Measurements from ENCODE around the gene AP1M2. TPM values are rescaled to one million over a fixed set of nuclear protein-coding genes. Genes with fewer than 3 reads are reported as not detected.
A peak's percentile ranks its signal among the peaks of the same experiment; 100 is the strongest.
"Not testable (repeated sequence)": the region's sequence is repeated elsewhere in the genome, so short reads cannot be mapped to it uniquely, and the experiment has no call there.

The AP1M2 gene
- total RNA-seq, 1 donor = 0.63 TPM

- peaks cover 6% of the 10 kb centered on the region for H3K4me1 ChIP-seq (ENCODE audit: insufficient read depth, low read length)
- H3K27me3 ChIP-seq (ENCODE audit: insufficient read depth, low read length) = no peaks in the 10 kb centered on the region
- no peaks in the 10 kb centered on the region for H3K9me3 ChIP-seq (ENCODE audit: low read depth, low read length)
- H3K4me3 ChIP-seq (ENCODE audit: low read length) = no peak overlapping the region
Observed at GRCh38 chr19:10577951-10578350, 9.2 kb downstream of the AP1M2 start.

- H3K4me1 ChIP-seq (ENCODE audit: insufficient read depth, low read length) = peaks cover 8% of the 10 kb centered on the region
- no peak overlapping the region for H3K4me3 ChIP-seq (ENCODE audit: low read length)
- H3K9me3 ChIP-seq (ENCODE audit: low read depth, low read length) = no peaks in the 10 kb centered on the region
- H3K27me3 ChIP-seq (ENCODE audit: insufficient read depth, low read length) = no peaks in the 10 kb centered on the region
Observed at GRCh38 chr19:10575011-10575716, 11.9 kb downstream of the AP1M2 start.

GRCh38 chr19:10574462-10574861 is 12.7 kb downstream of the AP1M2 start:
- Histone ChIP-seq H3K4me1 (ENCODE audit: insufficient read depth, low read length) (peaks cover 15% of the 10 kb centered on the region), H3K9me3 (ENCODE audit: low read depth, low read length) (no peaks in the 10 kb centered on the region), H3K4me3 (ENCODE audit: low read length) (no peak overlapping the region), H3K27me3 (ENCODE audit: insufficient read depth, low read length) (no peaks in the 10 kb centered on the region)

GRCh38 chr19:10573793-10574192 is 13.3 kb downstream of the AP1M2 start:
- H3K27me3 ChIP-seq (ENCODE audit: insufficient read depth, low read length); H3K4me3 ChIP-seq (ENCODE audit: low read length); H3K9me3 ChIP-seq (ENCODE audit: low read depth, low read length): not testable (repeated sequence)
- H3K4me1 ChIP-seq (ENCODE audit: insufficient read depth, low read length) = peaks cover 19% of the 10 kb centered on the region

- Histone ChIP-seq H3K9me3 (ENCODE audit: low read depth, low read length) (no peaks in the 10 kb centered on the region), H3K4me3 (ENCODE audit: low read length) (peak within 1 kb of the TSS; percentile 97), H3K4me1 (ENCODE audit: insufficient read depth, low read length) (peaks cover 51% of the 10 kb centered on the region), H3K27me3 (ENCODE audit: insufficient read depth, low read length) (no peaks in the 10 kb centered on the region)
Observed at GRCh38 chr19:10568826-10569651, 18.1 kb downstream of the AP1M2 start, which contains the start of gene CDKN2D. CDKN2D (minus strand) TSS chr19:10568979; CDS start chr19:10568653, 326 bp downstream.

GRCh38 chr19:10568062-10568825 is 18.9 kb downstream of the AP1M2 start:
- Histone ChIP-seq H3K4me1 (ENCODE audit: insufficient read depth, low read length) (peaks cover 52% of the 10 kb centered on the region), H3K9me3 (ENCODE audit: low read depth, low read length) (no peaks in the 10 kb centered on the region), H3K27me3 (ENCODE audit: insufficient read depth, low read length) (no peaks in the 10 kb centered on the region), H3K4me3 (ENCODE audit: low read length) (peak overlapping the region; percentile 97)

- H3K9me3 ChIP-seq (ENCODE audit: low read depth, low read length) = no peaks in the 10 kb centered on the region
- H3K27me3 ChIP-seq (ENCODE audit: insufficient read depth, low read length) = no peaks in the 10 kb centered on the region
- H3K4me3 ChIP-seq (ENCODE audit: low read length) = peak overlapping the region; percentile 97
- peaks cover 52% of the 10 kb centered on the region for H3K4me1 ChIP-seq (ENCODE audit: insufficient read depth, low read length)
Observed at GRCh38 chr19:10567656-10568055, 19.5 kb downstream of the AP1M2 start.

- Histone ChIP-seq H3K4me1 (ENCODE audit: insufficient read depth, low read length) (peaks cover 44% of the 10 kb centered on the region), H3K27me3 (ENCODE audit: insufficient read depth, low read length) (no peaks in the 10 kb centered on the region), H3K9me3 (ENCODE audit: low read depth, low read length) (no peaks in the 10 kb centered on the region), H3K4me3 (ENCODE audit: low read length) (peak overlapping the region; percentile 97)
Observed at GRCh38 chr19:10566658-10567410, 20.3 kb downstream of the AP1M2 start.

GRCh38 chr19:10566408-10566657 is 20.8 kb downstream of the AP1M2 start:
- Histone ChIP-seq H3K9me3 (ENCODE audit: low read depth, low read length) (no peaks in the 10 kb centered on the region), H3K4me3 (ENCODE audit: low read length) (peak overlapping the region; percentile 97), H3K4me1 (ENCODE audit: insufficient read depth, low read length) (peaks cover 44% of the 10 kb centered on the region), H3K27me3 (ENCODE audit: insufficient read depth, low read length) (no peaks in the 10 kb centered on the region)

- Histone ChIP-seq H3K4me3 (ENCODE audit: low read length) (peak within 1 kb of the TSS; percentile 97), H3K4me1 (ENCODE audit: insufficient read depth, low read length) (peaks cover 44% of the 10 kb centered on the region), H3K9me3 (ENCODE audit: low read depth, low read length) (no peaks in the 10 kb centered on the region), H3K27me3 (ENCODE audit: insufficient read depth, low read length) (no peaks in the 10 kb centered on the region)
Observed at GRCh38 chr19:10565567-10566407, 21.3 kb downstream of the AP1M2 start, which contains the start of gene KRI1. KRI1 (minus strand) TSS chr19:10566010; CDS start chr19:10565999, 11 bp downstream.

GRCh38 chr19:10565028-10565566 is 22.0 kb downstream of the AP1M2 start:
- peak overlapping the region; percentile 97 for H3K4me3 ChIP-seq (ENCODE audit: low read length)
- no peaks in the 10 kb centered on the region for H3K9me3 ChIP-seq (ENCODE audit: low read depth, low read length)
- H3K4me1 ChIP-seq (ENCODE audit: insufficient read depth, low read length) = peaks cover 44% of the 10 kb centered on the region
- H3K27me3 ChIP-seq (ENCODE audit: insufficient read depth, low read length) = no peaks in the 10 kb centered on the region

- Histone ChIP-seq H3K4me3 (ENCODE audit: low read length) (no peak overlapping the region), H3K4me1 (ENCODE audit: insufficient read depth, low read length) (peaks cover 31% of the 10 kb centered on the region), H3K9me3 (ENCODE audit: low read depth, low read length) (no peaks in the 10 kb centered on the region), H3K27me3 (ENCODE audit: insufficient read depth, low read length) (no peaks in the 10 kb centered on the region)
Observed at GRCh38 chr19:10562609-10563008, 24.5 kb downstream of the AP1M2 start.

- Histone ChIP-seq H3K4me3 (ENCODE audit: low read length) (no peak overlapping the region), H3K27me3 (ENCODE audit: insufficient read depth, low read length) (no peaks in the 10 kb centered on the region), H3K4me1 (ENCODE audit: insufficient read depth, low read length) (peaks cover 26% of the 10 kb centered on the region), H3K9me3 (ENCODE audit: low read depth, low read length) (no peaks in the 10 kb centered on the region)
Observed at GRCh38 chr19:10560154-10560553, 27.0 kb downstream of the AP1M2 start.

Measured in mononuclear cell (primary cell).